Stomach (tissue), 9 donors: ENCODE data around the gene TMCC2. TPM values are rescaled to one million over a fixed set of nuclear protein-coding genes. Genes with fewer than 3 reads are reported as not detected.
A peak's percentile ranks its signal among the peaks of the same experiment; 100 is the strongest.

ENCODE experiments used
- DNase-seq, 2 donors: peaks; one replicate each; pipeline versions ENCODE4 v3.0.0 to v3.0.0-alpha.2; 2013 to 2019
- H3K27ac ChIP-seq, 5 donors: fragments of 200-600 bp in 4 of 5; sonication (generic) in 4 of 5; one replicate each; pipeline ENCODE4 v1.5.1; 2013 to 2019; ENCODE audit warnings: mild to moderate bottlenecking in 1 of 5, moderate library complexity in 1 of 5
- H3K27me3 ChIP-seq, 3 donors: fragments of 200-600 bp; sonication (generic); one replicate each; pipeline ENCODE4 v1.5.1; 2017 to 2019; ENCODE audit warnings: mixed run types in 1 of 3
- H3K36me3 ChIP-seq, 4 donors: fragments of 200-600 bp; sonication (generic); 1 replicate in 3 of 4; 2 replicates in 1 of 4; pipeline ENCODE4 v1.5.1; 2016 to 2019
- H3K4me1 ChIP-seq, 4 donors: fragments of 200-600 bp; sonication (generic); one replicate each; pipeline ENCODE4 v1.5.1; 2016 to 2019
- H3K4me3 ChIP-seq, 4 donors: fragments of 200-600 bp; sonication (generic) in 3 of 4; one replicate each; pipeline ENCODE4 v1.5.1; 2016 to 2019; ENCODE audit warnings: mild to moderate bottlenecking in 1 of 4
- H3K9me3 ChIP-seq, 4 donors: fragments of 200-600 bp; sonication (generic); one replicate each; pipeline ENCODE4 v1.5.1; 2016 to 2019
- EP300 ChIP-seq: sonication (generic); formaldehyde crosslinking; IDR thresholded peaks from one replicate; pipeline ENCODE4 v1.6.1; 2017; ENCODE audit warnings: antibody characterized with exemption
- POLR2A ChIP-seq, 4 donors: fragments of 450-650 bp; IDR thresholded peaks; one replicate each; pipeline ENCODE4 v1.6.1; 2016; ENCODE audit warnings: antibody characterized with exemption in 4 of 4, control low read depth in 2 of 4, mild to moderate bottlenecking in 1 of 4, moderate library complexity in 1 of 4
- POLR2AphosphoS5 ChIP-seq, 3 donors: sonication (generic); formaldehyde crosslinking; IDR thresholded peaks; one replicate each; pipeline ENCODE4 v1.6.1; 2016; ENCODE audit warnings: antibody characterized with exemption in 3 of 3
- WGBS, 5 donors: extraction: QIAGEN DNeasy Blood & Tissue Kit in 3 of 5; methylation state at CpG; one replicate each; pipeline versions ENCODE4 v1.1.5 to v1.1.7; 2013 to 2018; 5-methylcytosine and 5-hydroxymethylcytosine counted together
- intact Hi-C: fragments of 100-400 bp; cut with DNase I; formaldehyde crosslinking; loops from one replicate; pipeline ENCODE4 v1.15.1; 2023; ENCODE audit warnings: low total_unique reads
- polyA plus RNA-seq, 3 donors: library from polyadenylated mRNA; stranded (reverse); fragments of 200-250 nt; gene quantifications; one replicate each; pipeline ENCODE4 v1.2.3, GENCODE V29; 2013
- total RNA-seq, 5 donors: library from RNA; depleted of rRNA; stranded (reverse); fragments of >200 nt; gene quantifications; one replicate each; pipeline versions ENCODE4 v1.1.0 to v1.2.3, GENCODE V29; 2014 to 2016
- TF ChIP-seq, protein P1 (sequence below), 7 experiments: fragments of 450-650 bp in 4 of 7; fragments of 200-600 bp in 3 of 7; sonication (generic) in 3 of 7; IDR thresholded peaks; one replicate each; pipeline ENCODE4 v1.5.1; 2016 to 2019; ENCODE audit warnings: antibody characterized with exemption in 7 of 7, control low read depth in 2 of 7, mild to moderate bottlenecking in 1 of 7
- donor health status: healthy with polysubstance abuse.
- donor health status: Bipolar disorder and iron deficiency.
- donor health status: healthy.

TMCC2 gene
- total and polyA plus RNA-seq, 8 donors, result 0.45 to 3.1 (median 1.5) TPM; not detected in 2

DNA sequence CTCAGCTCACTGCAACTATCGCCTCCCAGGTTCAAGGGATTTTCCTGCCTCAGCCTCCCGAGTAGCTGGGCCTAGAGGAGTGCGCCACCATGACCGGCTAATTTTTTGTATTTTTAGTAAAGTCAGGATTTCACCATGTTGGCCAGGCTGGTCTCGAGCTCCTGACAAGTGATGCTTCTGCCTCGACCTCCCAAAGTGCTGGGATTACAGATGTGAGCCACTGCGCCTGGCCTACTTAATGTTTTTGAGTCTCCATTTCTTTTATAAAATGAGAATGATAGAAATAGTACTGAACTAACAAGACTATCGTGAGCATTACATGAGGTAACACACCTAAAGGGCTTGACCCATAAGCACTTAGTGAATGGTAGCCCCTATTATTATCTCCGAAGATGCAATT is 72.4 kb downstream of the TMCC2 start:
- H3K27me3 ChIP-seq, result no peaks in the 10 kb centered on the region
- 80 to 93% (median 91%) methylated on average over 9 of the region's 9 CpGs for WGBS, 5 donors
- no peaks in the 10 kb centered on the region for H3K9me3 ChIP-seq
- intact Hi-C loops, result no loop called here
- no peak overlapping the region for H3K4me3 ChIP-seq
- H3K36me3 ChIP-seq, result peaks cover 23 to 32% (median 27%) of the 10 kb centered on the region in 4 donors
- no peak for DNase-seq
- no peak overlapping the region for H3K27ac ChIP-seq
- H3K4me1 ChIP-seq, result peaks cover 11 to 19% (median 13%) of the 10 kb centered on the region in 4 donors
- no peak for TF ChIP-seq POLR2AphosphoS5 (IDR thresholded peaks at IDR 0.05)
- TF ChIP-seq EP300, result no peak
- TF ChIP-seq, protein P1, sequence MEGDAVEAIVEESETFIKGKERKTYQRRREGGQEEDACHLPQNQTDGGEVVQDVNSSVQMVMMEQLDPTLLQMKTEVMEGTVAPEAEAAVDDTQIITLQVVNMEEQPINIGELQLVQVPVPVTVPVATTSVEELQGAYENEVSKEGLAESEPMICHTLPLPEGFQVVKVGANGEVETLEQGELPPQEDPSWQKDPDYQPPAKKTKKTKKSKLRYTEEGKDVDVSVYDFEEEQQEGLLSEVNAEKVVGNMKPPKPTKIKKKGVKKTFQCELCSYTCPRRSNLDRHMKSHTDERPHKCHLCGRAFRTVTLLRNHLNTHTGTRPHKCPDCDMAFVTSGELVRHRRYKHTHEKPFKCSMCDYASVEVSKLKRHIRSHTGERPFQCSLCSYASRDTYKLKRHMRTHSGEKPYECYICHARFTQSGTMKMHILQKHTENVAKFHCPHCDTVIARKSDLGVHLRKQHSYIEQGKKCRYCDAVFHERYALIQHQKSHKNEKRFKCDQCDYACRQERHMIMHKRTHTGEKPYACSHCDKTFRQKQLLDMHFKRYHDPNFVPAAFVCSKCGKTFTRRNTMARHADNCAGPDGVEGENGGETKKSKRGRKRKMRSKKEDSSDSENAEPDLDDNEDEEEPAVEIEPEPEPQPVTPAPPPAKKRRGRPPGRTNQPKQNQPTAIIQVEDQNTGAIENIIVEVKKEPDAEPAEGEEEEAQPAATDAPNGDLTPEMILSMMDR (IDR thresholded peaks at IDR 0.05), result no peak
- no peak for TF ChIP-seq POLR2A (IDR thresholded peaks at IDR 0.05)

DNA sequence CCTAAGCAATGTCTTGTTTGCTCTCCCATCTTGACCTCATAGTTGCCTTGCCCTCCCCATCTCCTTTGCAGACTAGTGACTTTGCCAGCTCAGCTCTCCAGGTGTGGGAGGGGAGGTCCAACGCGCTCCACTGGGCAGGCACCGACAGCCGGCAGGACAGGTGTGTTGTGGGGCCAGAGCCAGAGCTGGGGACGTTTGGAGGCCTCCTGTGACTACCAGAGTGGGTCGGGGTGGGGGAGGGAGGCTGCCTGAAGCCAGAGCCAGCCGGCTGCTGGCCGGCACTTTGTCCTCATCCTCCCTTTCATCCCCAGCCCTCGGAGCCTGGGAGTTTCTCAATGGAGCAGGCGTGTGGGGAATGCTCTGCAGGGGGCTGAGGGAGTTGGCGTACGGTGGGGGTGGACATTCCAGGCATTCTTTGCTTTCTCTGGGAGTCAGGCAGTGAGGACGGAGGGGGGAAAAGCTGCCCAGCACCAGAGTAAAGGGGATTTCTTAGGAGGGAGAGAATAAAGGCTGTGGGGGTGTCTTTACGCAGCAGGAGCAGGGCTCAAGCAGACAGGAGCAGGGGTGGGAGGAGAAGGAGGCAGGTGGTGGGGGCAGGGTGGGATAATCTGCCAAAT is 73.6 kb downstream of the TMCC2 start:
- Histone ChIP-seq H3K27me3 (no peaks in the 10 kb centered on the region), H3K4me1 (peaks cover 11 to 19% (median 13%) of the 10 kb centered on the region in 4 donors), H3K36me3 (peaks cover 29 to 44% (median 39%) of the 10 kb centered on the region in 4 donors), H3K27ac (peak overlapping the region; percentile 2 to 48 (median 14)), H3K4me3 (no peak overlapping the region), H3K9me3 (no peaks in the 10 kb centered on the region)
- WGBS, 5 donors, result 14 to 42% (median 24%) methylated on average over 13 to 14 of the region's 14 CpGs
- peak; percentile 87 to 89 for DNase-seq
- TF ChIP-seq EP300 (no peak), POLR2AphosphoS5 (IDR thresholded peaks at IDR 0.05) (peak in 1 of 3 donors; percentile 33)
- intact Hi-C loops, result no loop called here

DNA sequence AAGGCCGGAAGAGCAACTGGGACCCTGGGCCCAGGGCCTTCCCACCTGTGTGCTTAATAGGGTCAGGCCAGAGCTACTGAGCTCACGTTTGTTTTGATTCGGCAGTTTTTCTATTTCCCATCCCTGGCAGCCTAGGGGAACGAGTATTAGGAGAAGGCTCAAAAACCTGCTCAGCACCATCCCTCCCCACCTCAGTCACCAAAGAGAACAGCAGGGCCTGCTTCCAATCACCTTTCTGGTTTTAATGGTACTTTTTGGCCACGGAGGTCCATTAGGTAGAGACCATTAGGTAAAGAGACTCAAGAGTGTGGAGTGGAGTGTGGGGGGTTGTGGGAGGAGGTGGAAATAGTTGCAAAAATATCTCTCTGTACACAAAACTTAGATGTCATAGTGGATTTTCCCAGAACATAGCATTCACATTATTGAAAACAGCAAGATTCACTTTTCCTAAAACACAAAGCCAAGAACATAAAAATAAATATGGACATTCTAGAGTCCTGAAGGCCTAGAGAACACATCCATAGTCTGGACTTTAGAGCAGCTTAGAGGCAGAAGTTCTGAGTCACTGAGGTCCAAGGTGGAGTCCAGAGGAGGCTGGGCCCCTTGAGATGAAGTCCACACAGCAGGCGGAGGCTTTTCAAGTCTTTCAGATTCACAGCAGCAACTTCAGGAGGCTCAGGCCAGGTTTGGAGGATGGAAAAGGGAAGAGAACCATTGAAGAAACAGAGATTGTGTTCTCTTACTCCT is 74.3 kb downstream of the TMCC2 start:
- peaks cover 11 to 19% (median 13%) of the 10 kb centered on the region in 4 donors for H3K4me1 ChIP-seq
- H3K4me3 ChIP-seq, result no peak overlapping the region
- H3K27ac ChIP-seq, result peak overlapping the region in 4 of 5 donors; percentile 2 to 48 (median 14)
- intact Hi-C loops, result no loop called here
- no peaks in the 10 kb centered on the region for H3K9me3 ChIP-seq
- no peak for TF ChIP-seq EP300
- TF ChIP-seq, protein P1 (IDR thresholded peaks at IDR 0.05), result no peak
- no peak for TF ChIP-seq POLR2AphosphoS5 (IDR thresholded peaks at IDR 0.05)
- no peak for TF ChIP-seq POLR2A (IDR thresholded peaks at IDR 0.05)
- H3K27me3 ChIP-seq, result no peaks in the 10 kb centered on the region
- 56 to 72% (median 60%) methylated on average over 6 of the region's 6 CpGs for WGBS, 5 donors
- peaks cover 29 to 51% (median 44%) of the 10 kb centered on the region in 4 donors for H3K36me3 ChIP-seq
- no peak for DNase-seq

DNA sequence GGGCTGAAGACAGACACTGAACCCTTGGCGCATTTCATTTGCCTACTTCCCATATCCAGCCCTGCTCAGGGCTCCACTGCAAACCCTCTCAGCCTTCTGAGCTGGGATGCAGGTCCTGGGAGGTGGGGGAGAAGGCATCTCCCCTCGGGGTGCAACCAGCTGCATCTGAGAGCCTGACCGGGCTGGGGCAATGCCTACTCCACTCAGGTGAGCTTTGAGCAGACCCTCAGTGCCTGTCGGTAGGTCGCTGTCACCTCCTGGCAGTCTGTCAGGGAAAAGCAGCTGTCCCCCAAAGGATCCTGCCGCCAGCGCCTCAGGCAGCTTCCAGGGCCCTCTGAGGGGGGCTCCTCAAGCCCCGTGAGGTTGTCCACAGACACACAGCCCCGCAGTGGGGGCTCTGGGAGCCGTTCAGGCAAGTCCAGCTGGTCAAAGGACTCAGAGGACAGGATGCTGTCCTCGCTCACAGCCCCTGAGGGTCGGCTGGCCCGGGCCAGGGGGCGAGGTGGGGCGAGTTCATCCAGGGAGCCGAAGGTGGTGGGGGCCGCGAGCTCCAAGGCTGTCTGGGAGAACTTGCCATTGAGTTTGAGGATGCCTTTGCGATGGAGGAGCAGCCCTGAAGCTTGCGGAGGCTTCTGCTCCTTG is 75.6 kb downstream of the TMCC2 start:
- intact Hi-C loops, result no loop called here
- no peak overlapping the region for H3K4me3 ChIP-seq
- DNase-seq, result no peak
- 85 to 94% (median 92%) methylated on average over 8 to 20 of the region's 20 CpGs for WGBS, 5 donors
- H3K9me3 ChIP-seq, result no peaks in the 10 kb centered on the region
- no peak overlapping the region for H3K27ac ChIP-seq
- TF ChIP-seq EP300 (no peak), POLR2AphosphoS5 (IDR thresholded peaks at IDR 0.05) (no peak), POLR2A (IDR thresholded peaks at IDR 0.05) (no peak)
- TF ChIP-seq, protein P1 (IDR thresholded peaks at IDR 0.05), result no peak
- no peaks in the 10 kb centered on the region for H3K27me3 ChIP-seq
- H3K4me1 ChIP-seq, result peaks cover 11 to 19% (median 13%) of the 10 kb centered on the region in 4 donors
- H3K36me3 ChIP-seq, result peaks cover 38 to 64% (median 57%) of the 10 kb centered on the region in 4 donors
